SKM-1 treated with dmso at 0.1 percent for 144 hours (cell line): Measurements from ENCODE around the gene SCN4A.
"Not testable (repeated sequence)": the region's sequence is repeated elsewhere in the genome, so short reads cannot be mapped to it uniquely, and the experiment has no call there.

Source experiments
- DNase-seq: peaks from one replicate; lab custom pipeline; 2025; ENCODE audit not compliant: unreplicated experiment; lab: John Stamatoyannopoulos, UW

The SCN4A gene

DNA sequence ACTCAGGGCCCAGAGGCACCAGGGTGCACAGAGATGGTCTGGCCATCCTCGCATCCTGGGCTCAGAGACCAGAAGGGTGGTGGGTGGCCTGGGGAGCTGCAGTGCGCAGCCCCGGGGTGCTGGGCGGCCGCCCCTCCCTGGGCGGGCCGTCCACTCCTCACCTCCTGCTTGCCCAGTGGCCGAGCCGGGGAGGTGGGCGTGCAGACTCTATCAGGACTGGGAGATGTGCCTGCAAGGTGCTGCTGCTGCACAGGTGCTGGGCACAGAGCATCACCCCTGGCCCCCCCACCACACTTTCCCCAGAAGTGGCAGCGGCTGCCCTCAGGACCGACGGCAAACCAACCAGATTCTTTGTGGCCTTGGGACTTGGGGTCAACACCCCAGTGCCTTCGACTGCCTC lies at the start of gene SCN4A:
SCN4A (minus strand) TSS at position 123 of the 400 bp plus-strand sequence; CDS start at position 46, 77 bp downstream.
- DNase-seq = no peak

DNA sequence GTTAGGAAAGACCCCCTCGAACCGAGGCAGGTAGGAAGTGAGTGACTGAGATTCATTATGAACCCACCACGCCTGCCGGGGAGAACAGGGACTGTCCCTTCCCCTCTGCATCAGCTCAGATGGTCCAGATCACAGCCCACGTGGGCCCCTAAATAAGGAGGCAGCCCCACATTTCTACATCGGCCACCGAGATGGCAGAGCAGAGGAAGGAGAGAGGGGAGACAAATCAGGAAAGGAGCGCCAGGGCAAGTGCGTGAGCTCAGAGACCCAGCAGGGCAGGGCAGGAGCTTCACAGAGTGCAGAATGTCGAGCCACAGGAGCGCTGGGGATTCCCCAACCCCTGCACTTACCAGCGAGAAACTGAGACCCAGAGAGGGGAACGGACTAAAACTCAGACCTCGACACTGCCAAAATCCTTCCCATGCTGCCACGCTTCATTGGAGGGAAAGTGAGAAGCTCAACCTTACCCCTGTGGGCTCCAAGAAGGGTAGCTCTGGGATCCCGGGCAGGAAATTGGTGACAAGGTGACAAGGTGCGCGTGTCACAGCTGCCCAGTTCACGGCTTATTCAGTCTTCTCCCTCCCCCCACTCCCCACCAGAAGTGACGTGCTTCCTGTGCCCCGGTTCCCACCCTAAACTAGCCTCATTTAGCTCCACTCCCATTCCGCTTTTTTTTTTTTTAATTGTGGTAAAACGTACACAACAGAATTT lies 47.5 kb upstream of the SCN4A start, which contains the start of gene ICAM2:
ICAM2 (minus strand) TSS at position 578 of the 711 bp plus-strand sequence. CDS start 13,942 bp downstream, outside the sequence.
- peak; percentile 44 for DNase-seq

DNA sequence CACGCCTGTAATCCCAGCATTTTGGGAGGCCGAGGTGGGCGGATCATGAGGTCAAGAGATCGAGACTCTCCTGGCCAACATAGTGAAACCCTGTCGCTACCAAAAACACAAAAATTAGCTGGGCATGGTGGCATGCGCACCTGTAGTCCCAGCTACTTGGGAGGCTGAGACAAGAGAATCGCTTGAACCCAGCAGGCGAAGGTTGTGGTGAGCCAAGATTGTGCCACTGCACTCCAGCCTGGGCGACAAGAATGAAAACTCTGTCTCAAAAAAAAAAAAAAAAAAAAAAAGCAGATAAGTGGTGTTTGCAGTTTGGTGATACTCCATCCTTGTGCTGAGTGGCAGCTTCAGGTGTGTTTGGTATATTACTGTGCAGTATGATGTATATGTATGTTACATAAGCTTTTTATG lies 46.8 kb upstream of the SCN4A start:
- not testable (repeated sequence) for DNase-seq

- no peak for DNase-seq
Measured at GRCh38 chr17:64017381-64017980, 44.8 kb upstream of the SCN4A start.

DNA sequence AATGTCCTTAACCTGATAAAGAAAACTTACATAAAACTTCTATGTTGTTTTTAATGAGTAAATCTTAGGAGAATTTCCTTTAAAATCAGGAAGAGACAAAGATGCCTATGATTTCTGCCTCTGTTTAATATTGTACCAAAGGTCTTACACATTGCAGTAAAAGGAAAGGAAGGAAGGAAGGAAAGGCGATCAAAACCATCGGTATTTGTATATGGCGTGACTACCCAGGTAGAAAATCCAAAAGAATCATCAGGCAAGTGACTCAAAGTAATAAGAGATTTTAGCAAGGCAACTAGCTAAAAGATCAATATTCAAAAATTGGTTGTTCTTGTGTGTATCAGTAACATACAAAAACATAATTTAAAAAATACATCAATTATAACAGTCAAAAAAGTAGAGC lies 44.3 kb upstream of the SCN4A start:
- DNase-seq = no peak

- DNase-seq = no peak
Measured at GRCh38 chr17:64016231-64016784, 43.6 kb upstream of the SCN4A start.

DNA sequence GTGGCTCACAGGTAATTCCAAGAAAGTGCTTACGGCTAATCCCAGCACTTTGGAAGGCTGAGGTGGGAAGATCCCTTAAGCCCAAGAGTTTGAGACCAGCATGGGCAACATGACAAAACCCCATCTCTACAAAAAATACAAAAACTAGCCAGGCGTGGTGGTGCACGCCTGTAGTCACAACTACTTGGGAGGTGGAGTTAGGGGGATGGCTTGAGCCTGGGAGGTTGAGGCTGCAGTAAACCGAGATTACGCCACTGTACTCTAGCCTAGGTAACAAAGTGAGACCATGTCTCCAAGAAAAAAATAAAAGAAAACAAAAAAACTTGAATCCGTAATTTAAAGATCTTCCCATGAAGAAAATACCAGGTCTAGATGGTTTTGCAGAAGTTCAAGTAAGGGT lies 42.7 kb upstream of the SCN4A start:
- DNase-seq = no peak

DNA sequence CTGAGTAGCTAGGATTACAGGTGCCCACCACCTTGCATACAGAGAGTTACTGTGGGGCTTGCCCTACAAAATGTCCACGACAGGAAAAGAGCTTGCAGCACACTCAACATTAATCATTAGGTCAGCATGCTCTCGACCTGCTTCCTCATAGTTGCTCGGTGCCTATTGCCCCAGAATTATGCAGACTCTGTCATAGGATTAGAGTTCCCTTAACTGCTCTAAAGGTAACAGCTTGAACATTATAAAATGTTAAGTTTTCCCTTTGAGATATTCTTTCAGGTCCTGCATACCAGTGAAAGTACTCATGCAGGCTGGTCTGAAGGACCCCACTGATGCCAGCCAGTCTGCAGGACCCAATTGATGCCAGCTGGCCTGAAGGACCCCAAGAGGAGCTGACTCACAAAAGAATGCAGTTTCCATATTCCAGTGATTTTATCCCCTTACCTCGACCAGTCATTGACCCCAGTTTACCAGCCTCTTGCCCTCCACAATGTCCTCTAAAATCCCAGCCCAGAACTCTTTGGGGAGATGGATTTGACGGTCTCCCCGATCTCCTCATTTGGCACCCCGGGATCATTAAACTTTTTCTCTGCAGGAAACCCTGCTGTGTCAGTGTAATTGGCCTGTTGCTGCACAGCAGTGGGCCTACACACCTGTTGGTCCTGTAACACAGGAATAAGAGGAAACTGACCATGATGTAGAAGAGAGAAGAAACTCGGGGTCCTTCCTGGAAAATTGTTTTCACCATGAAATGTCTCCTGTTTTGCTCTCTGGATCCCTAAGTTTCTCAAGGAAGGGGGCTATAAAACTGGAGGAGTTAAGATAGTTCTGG lies 37.1 kb upstream of the SCN4A start:
- DNase-seq = peak; percentile 41

- no peak for DNase-seq
Measured at GRCh38 chr17:64008830-64009229, 36.1 kb upstream of the SCN4A start.

DNA sequence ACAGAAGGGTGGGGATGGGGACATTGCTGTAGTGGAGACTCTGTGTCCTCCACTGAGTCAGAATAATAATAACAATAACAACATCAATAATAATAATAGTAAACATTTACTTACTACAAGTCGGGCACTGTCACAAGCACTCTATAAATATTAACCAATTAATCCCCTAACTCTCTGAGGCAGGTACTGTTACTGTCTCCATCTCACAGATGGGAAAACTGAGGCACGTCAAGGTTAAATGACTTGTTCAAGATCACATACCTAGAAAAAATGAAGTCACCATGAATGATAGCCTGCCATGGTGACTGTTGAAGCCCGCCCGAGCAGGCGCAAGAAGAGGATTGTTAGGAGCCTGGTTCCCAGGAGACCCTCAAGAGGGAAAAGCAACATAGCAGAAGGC lies 35.6 kb upstream of the SCN4A start:
- DNase-seq = no peak

DNA sequence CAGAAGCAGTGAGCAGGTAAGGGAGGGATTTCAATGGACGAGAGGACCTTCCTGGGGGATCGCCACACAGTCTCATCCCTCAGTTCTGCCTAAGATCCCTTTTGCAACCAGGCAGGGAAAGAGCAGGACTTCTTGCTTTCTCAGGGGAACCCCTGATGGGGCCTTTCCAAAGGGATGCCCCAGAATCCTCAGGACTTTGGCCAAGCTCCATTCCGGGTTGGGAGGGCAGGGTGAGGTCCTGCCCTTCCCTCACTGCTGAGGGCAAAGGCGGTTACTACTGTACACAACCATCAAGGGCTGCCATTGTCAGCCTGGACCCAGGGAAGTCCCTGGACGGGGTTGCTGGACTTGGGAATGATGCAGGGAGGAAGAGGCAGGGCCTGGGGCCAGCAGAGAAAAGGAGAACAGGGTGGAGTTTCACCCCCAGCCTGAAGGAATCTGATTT lies 35.1 kb upstream of the SCN4A start:
- no peak for DNase-seq

GRCh38 chr17:64007089-64007837 lies 34.5 kb upstream of the SCN4A start:
- not testable (repeated sequence) for DNase-seq

DNA sequence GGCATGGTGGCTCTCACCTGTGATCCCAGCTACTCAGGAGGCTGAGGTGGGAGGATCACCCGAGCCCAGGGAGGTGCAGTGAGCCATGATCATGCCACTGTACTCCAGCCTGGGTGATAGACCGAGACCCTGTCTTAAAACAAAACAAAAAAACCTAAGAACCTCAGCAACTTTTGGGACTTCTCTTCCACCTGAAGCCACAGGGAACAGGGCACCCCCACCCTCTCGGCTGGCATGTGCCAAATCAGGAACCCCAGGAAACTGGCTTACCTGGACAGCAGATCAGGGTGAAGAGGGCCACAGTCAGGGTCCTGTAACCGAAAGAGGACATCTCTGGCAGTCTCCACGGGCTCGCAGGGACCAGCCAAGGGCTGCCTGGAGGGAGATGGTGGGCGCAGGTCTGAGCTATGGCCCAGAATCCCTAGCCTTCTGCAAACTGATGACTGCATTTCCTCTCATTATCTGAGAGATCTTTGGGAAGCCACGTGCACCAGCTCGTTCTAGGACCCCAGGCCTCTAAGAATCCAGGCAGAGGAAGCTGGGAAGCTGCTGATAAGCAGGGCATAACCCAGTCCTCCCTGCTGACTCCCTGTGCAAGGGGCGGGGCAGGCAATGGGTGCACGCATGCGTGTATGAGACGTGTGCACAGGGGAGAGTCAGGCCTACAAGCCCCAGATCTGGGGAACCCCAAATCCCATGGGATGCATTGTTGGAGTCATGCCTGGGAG lies 33.8 kb upstream of the SCN4A start:
- no peak for DNase-seq

- no peak for DNase-seq
Measured at GRCh38 chr17:64005734-64006167, 33.0 kb upstream of the SCN4A start.

DNA sequence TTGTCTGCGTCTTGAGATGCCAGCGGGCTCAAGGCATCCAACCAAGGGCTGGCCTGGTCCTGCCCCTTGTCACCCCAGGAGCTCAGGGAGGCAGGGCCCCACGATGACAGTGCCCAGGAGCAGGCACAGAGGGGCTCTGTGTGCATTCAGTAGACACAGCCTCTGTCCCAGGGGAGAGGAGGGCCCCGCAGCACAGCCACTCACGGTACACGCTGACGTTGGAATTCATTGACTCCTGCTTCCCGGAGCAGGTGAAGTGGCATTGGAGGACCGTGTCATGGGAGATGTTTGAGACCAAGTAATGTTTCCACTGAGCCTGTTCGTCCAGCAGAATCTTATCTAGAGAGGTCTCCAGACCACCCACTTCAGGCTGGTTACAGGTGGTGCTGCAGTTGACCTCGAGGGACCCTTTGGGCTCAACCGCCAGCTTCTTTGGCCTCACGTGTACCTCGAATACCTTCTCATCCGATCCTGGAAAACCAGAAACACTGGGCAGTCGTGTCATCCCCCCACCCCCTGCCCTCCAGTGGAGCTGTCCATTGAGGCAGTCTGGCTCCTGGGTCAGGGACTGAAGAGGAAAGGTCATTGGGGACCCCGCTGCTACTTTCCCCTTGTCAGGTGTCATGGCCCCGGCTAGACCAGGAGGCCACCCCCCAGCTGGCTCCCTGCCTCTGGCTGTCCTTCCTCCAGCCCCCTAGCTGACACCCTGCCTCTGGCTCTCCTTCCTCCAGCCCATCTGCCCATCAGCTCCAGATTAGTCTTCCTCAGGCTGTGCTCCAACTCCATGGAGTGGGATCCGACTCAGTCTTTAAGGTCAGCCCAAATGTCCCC lies 32.4 kb upstream of the SCN4A start:
- no peak for DNase-seq

DNA sequence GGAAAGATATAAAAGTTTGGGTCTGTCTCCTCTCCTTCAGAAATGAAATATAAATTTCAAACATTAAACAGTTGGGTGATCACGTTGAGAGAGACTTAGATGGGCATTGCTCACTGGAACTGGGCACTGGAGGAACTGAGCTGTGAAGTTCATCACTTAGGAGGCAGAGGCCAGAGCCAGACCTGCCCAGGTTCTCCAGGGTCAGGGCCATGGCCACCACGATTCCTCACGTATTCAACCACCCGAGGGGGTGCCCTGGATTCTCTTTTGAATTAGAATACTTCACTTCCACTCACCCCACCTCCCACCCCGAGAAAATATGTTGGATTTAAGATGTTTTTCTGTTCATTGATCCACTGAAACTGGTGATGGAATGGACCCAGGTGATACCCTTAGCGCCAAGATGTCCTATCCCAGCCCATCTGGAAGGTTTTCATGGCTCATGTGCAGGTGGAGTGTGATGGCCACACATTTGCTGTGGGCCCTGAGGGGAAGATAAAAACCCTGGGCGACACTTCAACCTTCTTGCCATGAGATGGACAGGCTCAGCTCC lies 31.6 kb upstream of the SCN4A start:
- no peak for DNase-seq

GRCh38 chr17:64003526-64004121 lies 30.9 kb upstream of the SCN4A start:
- DNase-seq = no peak
